IPS DF 4.7 (cell line): ENCODE results near the gene LSAMP.

ENCODE experiments used
- DNase-seq: peaks from one replicate; pipeline ENCODE4 v3.0.0-alpha.2; 2013; ENCODE audit warnings: low spot score; ENCODE audit errors: extremely low read depth

Gene LSAMP

DNA sequence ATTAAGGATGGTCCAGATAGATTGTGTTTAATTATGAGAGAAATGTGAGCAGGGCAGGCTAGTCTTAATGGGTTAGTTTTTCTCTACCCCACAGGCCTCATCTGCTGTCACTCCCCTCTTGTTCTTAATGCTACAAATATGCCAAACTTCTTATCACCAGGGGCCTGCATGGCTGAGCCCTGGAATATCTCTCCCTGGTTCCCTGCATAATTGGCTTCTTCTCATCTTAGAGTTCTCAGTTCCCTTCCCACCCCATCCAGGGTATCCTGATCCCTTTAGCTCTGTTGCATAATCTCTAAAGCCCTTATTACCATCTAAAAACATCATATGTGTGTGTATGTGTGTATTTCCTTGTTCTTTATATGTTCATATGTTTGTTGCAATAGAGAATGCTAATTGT is 279.6 kb downstream of the LSAMP start:
- DNase-seq, result no peak

DNA sequence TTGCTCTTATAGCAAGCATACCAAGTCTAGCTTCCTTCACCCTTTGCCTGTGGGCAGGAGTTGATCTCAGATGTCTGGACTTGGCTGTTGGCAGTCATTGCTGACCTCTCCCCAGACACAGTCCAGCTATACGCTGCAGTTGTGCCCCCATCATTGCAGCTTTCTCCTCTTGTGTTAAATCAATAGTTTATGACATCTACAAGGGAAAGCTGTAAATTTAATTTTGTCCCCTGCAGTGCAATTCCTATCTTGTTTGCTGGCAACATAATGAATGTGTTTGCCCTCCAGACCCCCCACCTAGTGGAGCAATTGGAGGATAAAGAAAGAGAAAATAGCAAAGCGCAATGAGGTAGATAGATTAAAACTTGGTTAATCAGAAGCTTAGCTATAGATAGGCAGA is 280.2 kb downstream of the LSAMP start:
- no peak for DNase-seq

DNA sequence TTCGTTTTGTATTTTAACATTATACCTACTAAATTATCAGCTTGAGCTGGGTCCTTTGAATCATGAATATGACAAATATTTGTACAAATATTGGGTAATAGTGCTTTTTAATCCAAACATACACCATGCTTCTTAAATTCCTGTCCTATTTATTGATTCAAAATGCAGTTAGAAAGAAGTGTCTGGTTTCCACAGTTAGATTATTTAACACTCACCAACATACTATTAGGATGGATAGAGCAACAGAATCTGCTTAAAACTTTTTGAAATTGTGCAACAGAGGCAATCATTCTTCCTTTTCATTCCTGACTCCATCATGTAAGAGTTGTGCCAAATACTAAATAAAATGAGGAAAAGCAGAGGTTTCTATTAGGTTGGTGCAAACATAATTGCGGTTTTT is 281.2 kb downstream of the LSAMP start:
- DNase-seq, result no peak

DNA sequence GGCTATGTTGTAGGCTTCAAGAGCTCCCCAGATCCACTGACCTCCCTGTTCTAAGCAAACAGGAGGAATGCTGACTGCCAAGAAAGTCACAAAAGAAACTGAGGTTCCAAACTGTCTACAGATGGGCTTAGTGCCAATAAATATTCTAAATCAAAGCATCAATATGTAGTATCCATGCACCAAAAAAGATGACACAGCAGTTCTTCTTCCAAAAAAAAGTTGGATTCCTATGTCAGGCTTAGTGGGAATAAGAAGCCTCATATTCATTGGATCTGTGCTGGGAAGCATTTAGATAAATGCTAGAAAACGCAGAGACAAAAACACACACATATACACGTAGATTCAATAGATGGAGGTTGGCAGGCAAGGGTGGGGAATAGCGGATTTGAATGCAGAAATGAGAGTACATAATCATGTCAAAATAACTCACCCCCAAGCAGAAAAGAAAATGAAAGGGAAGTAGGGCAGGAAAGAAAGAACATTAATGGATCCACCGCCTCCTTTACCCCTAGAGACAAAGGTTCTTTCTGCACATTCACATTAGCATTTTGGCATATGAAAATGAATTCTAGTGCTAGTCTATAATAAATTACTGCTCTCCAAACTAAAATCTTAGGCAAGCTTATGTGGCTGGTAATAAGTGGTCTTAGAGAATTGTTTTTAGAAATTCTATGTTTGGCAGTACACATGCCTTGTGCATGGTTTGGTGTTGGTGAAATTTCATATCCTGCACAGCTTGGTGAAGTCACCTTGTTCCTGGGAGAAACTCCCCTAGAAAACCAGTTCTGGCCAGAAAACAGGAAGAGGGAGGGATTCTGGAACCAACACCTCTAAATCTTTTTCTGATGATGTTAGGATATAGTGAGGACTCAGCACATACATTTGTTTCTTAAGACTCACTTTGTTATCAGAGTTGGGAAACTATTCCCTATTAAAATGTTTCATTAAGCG is 283.4 kb downstream of the LSAMP start:
- DNase-seq, result no peak

DNA sequence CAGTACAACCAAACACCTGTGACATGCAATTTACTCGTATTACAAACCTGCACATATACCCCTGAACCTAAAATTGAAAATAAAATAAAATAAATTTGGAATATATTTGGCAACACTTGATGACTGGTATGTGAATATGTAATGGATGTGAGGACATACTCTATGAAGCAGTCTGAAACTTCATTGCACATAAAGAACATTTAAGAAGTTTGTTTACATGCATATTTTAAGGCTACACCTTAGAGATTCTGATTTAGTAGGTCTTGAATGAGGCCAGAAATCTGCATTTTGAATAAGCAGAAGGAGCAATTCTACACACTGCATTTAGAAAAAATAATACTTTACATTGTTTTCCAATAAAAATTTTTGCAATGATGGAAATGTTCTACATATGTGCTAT is 284.7 kb downstream of the LSAMP start:
- DNase-seq, result no peak

DNA sequence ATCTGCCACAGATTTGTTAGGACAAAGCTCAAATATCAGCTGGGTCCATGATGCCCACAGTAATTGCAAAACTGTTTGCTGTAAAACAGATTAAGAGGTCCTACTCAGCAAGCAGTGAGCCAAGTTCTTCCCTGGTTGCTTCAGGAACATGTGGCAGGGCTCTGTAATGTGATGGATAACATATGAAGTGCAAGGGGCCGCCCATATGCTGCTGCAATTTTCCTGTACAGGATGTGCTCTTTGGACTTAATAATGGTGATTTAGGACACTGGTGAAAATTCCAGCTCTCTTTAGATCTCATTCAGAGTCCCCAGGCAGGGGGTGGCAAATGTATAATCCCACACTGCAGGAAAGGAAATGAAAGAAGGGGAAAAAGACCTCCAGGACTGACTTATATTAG is 289.4 kb downstream of the LSAMP start:
- DNase-seq, result no peak

DNA sequence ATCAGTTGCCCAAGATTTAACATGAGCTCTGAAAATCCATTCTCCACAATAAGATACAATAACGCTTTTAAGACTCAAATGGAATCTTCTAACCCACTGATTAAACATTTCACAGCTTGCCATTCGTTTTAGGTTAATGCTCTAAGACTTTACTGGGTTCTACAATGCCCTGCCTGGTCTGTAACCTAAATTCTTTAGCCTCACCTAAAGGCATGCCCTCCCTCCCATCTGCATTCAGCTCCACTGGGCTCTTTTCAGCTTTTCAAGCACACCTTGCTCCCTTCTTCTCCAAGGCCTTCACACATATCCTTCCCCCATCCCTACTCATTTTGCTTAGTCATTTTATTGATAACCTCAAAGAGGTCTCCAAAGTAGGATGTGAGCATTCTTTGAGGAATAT is 290.9 kb downstream of the LSAMP start:
- DNase-seq, result no peak

DNA sequence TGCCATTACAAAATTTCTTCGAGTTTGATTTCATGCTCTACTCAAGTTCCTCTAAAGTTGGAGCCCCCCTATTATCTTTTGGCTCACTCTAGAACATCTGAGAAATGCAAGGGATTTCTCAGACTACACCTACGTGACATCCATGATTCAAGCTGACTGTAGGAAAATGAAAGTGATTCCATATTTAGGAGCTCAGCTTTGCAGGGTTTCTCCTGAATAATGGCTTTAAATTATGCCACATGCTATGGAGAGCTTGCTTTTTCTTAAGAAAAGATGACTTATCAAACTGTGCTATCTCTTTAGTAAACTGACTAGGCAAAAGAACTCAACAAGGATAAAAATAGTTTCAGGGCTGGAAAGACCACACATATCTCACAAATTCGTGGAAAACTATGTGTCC is 292.1 kb downstream of the LSAMP start:
- DNase-seq, result no peak

DNA sequence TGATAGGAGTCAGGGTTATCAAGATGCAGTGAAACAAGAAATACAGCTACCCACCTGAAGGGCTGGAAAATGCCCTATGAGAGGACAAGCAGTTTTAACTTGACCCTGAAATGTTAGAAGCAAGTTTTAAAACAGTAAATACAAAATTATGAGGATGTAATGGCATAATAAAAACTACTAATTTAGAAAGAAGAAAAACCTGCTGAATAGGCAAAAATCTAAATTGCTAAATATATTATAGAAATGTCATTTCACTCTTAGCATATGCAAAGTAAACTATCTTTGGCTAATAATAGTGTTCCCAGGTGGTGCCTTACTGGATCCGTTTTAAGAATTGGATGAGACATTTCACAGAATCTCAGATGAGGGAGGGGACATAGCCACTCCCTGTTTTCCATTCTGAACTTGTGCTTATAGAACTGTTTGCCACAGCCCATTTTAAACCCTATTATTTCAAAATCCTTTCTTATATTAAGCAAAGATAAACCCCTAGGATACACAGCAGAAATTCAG is 294.6 kb downstream of the LSAMP start:
- no peak for DNase-seq

DNA sequence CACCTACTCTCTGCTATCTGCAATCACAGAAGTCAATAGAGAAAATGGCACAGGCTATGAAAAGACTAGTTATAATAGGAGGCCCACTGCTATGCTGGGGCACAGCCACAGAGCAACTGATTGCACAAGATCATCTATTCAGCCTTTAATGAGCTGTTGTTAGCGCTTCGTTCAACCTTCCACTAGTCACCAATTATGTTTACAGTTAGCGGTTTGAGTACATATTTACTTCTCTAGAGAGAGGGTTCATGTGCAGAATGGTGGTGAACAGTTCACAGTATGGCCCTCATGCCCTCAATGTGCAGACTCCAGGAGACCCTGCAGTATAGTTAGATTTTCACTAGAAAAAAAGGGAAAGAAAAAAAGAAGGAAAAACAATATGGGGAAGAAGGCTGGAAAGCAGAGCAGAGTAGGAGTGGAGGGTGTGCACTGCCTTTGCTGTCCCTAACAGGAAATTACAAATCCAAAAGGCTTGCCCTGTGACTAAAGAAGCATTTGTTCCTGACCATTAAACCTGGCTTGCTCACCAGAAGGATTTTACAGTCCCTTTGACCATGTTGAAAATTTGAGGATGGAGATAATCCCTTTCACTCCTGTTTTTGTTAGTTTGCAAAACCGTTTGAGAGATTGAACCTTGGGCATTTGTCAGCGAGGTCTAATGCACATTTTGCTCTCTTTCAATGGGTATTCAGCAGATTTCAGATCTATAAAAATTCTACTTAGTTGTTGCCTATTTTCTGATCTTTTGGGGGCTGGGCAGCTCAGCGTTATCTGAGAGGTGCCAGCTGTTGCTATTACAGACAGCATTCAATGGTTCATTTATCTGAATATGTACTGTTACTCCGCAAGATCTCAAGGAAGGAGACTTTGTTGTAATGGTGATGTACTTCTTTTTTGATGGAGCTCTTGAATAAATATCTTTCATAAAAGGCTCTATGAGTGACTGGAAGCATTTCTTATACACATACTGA is 296.1 kb downstream of the LSAMP start:
- DNase-seq, result no peak

DNA sequence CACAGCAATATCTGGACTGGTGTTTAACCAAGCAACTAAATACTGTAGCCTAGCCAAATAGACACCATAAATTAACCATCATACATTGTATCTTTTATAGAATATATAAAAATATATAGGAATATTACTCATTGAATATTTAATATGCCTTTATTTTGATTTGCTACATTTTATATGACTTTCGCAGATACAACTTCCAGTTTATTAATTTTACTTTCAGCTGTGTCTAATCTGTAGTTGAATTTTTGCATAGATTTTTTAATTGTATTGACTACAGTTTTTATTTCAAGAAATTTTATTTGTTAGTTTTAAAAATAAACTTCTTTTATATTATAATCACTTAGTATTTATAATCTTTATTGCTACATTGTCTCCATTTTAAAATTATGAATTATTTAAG is 299.7 kb downstream of the LSAMP start:
- no peak for DNase-seq

DNA sequence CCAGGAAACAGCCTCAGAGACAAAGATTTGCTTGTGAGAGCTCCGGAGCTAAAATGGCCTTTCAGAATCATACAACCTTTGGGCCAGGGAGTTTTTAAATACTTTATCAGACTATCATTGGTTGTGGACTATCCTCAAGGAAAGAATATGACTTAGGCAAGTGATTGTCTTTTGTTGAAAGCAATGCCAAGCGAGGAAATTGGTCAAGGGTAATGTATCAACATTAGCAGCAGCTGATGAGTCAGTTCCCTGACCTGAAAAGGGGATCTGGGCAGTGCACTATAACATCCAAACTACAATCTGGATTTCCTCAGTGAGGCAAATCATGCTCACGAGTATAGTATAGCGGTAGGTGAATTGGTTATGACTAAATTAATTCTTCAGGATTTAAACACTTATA is 303.6 kb downstream of the LSAMP start:
- no peak for DNase-seq

DNA sequence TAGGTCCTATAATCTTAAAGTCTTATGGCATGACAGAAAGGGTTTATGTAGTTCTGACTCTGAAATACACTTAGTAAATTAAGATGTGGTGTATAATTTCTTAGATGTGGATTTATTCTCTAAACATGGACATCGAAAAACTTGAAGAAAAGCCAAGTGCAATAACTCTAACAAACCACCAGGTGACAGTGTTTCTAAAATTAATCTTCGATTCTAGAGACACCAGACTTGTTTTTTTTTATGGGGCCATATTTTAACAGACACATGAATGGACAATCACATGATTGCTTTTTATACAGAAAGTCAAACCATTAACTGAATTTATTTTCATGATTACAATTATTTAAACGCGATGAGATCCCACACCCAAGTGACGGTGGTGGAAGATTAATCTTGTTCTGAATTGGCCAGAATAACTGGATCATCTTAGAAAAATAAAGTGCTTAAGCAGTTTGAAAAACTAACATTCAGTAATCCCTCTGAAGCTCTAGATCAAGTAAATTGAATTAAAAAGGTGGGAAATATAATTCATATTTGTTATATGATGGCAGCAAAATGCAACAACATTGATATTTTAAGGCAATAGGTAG is 305.1 kb downstream of the LSAMP start:
- no peak for DNase-seq

DNA sequence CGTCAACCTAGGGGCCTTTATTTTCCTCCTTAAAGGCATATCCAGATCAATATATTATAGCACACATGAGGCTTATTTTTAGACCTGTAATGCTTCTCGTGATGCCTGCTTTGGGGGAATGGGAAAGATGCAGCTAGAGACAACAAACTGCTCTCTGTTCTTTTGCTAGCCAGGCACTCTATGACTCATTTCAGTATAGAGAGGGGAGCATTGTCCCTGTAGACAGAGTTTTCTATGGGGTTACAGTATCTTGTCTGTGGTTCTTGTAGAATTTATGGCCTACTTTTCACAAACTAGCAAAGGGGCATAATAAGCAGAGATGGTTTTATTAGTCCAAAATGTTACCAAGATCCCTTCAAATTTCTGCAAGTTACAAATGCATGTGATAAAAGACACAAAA is 305.6 kb downstream of the LSAMP start:
- no peak for DNase-seq

DNA sequence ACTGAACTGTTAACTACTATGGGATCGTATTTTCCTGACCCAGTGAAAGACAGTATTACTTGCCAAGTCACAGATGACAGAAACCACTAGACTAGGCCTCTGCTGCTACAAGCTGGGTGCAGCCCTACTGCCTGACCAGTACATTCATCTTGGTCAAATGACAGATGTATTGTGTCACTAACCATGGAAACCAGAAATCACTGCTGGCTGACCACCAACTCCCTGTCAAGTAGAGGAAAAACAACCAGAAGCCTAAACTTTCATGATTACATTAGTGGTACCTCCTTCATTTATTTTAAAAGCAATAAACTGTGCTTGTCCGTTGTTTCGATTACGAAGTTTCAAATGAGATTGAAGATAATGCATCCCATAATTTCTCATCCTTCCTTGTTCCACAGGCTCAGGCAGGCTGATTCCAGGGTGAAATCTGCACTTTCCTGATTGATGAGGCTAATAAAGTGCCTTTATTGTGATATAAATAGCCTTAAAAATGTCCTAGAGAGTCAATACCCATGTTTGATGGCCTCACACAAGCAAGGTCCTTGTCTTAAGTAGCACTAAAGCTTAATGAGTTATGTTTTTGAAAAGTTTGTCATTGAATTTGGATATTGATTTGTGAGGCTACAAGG is 309.7 kb downstream of the LSAMP start:
- DNase-seq, result no peak

DNA sequence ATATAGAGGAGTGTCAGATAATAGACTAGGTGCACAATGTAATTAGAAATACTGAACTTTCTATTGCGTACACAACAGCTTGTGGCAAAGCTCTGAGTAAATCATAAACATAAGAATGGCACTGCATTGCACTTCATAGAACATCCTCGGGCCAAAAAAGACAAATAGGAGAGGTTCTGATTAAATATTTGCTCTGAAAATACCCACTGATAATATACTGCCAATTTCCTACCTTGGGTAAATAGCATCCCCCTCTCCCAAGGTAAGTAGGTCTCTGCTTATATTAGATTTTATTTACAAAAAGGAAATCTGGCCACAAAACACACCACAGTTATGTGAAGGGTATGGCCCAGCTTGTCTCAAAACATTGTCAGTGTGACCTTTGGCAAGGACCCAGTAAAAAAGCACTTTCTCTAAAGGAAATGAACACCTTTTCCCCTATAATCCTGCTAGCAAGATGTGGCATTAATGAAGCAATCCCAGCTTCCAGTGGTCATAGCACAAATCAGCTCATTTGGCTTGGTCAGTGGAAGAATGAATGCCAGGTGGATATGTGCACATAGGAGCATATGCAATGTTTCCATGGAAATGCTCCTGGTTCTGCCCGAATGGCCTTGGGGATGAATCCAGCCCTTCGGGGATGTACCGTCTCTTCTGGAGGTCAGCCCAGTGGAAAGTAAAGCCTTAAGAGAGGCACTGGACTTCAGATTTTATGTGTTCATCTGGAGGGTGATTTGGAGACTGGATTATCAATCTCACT is 315.9 kb downstream of the LSAMP start:
- no peak for DNase-seq

DNA sequence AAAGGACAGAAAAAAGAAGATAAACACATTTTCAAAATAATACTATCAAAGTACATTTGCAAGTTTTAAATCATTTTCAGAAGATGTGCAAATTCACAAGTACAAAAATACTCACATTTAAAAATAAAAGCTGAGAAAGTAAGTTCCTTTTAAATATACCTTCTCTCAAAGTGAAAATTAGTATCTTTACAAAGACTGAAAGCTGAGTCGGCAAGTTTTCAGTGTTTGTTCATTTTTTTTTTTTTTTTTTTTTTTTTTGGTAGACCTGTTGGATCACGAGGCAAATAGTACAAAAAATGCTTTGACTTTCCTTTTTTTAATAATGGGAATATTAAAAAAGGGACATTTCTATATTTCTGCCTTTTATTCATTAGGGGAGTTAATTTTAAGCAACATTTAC is 317.8 kb downstream of the LSAMP start:
- no peak for DNase-seq

DNA sequence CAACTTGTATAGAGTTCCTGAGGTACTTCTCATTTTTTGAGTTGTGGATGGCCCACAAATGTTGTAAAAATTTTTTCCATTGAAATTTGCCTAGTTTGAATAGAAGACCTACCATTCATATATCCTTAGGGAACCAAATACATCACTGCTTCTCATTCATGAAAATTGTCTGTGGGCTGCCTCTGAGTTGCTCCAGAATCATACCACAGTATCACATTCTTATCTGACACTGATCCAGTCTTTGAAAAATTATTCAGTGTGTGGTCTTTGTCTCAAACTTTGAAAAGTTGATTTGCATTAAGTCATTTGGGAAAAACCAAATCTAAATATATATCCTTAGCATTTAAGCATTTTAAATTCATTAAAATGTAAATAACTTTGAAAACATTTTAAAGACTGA is 321.1 kb downstream of the LSAMP start:
- DNase-seq, result no peak

DNA sequence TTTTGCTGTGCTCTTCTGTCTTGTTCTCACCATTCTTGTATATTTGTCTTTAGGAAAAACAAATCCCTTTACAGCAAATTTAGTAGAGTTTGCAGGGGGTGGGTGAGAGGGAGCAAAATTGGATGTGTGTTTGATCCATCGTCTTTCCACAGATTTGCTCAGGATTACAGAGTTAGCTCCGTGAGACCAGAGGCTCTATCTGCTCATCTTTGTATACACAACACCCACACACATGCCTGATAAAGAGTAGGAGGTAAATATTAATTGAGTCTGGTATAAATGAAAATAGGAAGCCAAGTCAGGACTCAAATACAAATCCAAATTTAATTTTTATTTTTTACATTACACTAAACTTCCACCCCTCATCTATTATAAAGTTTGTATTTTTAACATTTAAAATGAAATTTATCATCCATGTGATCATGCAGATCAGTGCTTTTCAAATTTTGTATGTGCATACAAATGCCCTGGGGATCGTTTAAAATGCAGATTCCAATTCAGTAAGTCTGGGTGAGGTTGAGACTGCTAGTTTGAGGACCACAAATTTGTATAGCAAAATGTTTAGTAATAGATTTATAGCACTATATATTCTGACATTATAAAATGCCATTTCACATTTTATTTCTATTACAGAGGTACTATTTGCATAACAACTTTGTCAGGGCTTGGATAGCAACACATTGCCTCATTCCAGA is 326.7 kb downstream of the LSAMP start:
- DNase-seq, result no peak

DNA sequence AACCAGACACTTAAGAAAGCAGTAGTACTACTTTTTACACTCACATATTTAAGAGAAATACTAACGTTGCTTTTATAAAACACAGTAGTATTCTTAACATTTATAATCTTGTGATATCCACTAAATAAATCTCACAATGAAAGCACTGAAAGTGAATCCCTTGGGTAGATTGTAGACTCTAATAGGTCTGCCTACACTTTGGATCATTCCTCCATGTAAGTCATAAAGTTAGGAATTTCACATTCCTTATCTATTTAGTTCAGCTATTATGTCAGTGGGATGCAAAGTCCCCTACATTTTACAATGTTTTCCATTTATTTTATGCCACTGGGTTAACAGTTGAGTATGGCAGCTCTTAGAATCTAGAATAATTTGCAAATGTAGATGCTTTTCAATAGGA is 330.7 kb downstream of the LSAMP start:
- no peak for DNase-seq
